Measurements from ENCODE around the gene PTPRH. TPM values are rescaled to one million over a fixed set of nuclear protein-coding genes. Genes with fewer than 3 reads are reported as not detected.

PTPRH gene
- total and polyA plus RNA-seq, 9 of the 15 experiments (the other 6 are each of a cell fraction or from before 2014, with no cell fraction given) = 0.87 to 34.3 (median 22.7) TPM

DNA sequence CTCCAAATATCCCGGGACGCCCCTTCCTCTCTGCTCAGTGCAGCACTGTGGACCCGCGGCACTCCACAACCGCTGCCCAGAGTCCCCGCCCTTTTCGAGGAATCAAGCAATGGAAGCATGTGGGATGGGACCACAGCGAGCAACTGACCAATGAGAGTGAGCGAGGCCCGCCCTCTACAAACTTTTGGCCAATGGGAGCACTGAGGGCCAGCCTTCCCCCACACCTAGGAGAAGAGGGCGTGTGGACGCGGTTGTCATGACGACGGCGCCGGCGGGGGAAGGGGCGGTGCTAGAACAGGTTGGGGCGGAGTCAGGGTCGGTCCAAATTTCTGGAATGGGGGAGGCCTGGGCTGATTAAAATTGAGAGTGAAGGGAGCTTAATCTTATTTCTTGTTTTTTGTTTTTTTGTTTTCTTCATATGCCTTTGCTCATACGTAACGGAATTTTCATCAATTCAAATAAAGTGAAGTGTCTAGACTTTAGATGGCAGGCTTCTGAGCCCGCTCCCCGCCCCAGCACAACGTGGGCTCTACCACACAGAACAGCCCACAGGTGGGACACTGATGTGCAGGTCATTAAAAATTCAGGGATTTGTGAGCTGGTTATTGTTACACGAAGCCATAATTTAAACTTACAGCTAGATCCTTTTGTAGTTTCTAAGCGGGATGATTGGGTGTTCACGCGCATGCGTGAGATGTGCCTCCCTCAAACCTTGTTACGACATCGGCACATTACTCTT is 42.6 kb downstream of the PTPRH start, which contains the start of gene DNAAF3 (continued):
- TF ChIP-seq, protein P1, sequence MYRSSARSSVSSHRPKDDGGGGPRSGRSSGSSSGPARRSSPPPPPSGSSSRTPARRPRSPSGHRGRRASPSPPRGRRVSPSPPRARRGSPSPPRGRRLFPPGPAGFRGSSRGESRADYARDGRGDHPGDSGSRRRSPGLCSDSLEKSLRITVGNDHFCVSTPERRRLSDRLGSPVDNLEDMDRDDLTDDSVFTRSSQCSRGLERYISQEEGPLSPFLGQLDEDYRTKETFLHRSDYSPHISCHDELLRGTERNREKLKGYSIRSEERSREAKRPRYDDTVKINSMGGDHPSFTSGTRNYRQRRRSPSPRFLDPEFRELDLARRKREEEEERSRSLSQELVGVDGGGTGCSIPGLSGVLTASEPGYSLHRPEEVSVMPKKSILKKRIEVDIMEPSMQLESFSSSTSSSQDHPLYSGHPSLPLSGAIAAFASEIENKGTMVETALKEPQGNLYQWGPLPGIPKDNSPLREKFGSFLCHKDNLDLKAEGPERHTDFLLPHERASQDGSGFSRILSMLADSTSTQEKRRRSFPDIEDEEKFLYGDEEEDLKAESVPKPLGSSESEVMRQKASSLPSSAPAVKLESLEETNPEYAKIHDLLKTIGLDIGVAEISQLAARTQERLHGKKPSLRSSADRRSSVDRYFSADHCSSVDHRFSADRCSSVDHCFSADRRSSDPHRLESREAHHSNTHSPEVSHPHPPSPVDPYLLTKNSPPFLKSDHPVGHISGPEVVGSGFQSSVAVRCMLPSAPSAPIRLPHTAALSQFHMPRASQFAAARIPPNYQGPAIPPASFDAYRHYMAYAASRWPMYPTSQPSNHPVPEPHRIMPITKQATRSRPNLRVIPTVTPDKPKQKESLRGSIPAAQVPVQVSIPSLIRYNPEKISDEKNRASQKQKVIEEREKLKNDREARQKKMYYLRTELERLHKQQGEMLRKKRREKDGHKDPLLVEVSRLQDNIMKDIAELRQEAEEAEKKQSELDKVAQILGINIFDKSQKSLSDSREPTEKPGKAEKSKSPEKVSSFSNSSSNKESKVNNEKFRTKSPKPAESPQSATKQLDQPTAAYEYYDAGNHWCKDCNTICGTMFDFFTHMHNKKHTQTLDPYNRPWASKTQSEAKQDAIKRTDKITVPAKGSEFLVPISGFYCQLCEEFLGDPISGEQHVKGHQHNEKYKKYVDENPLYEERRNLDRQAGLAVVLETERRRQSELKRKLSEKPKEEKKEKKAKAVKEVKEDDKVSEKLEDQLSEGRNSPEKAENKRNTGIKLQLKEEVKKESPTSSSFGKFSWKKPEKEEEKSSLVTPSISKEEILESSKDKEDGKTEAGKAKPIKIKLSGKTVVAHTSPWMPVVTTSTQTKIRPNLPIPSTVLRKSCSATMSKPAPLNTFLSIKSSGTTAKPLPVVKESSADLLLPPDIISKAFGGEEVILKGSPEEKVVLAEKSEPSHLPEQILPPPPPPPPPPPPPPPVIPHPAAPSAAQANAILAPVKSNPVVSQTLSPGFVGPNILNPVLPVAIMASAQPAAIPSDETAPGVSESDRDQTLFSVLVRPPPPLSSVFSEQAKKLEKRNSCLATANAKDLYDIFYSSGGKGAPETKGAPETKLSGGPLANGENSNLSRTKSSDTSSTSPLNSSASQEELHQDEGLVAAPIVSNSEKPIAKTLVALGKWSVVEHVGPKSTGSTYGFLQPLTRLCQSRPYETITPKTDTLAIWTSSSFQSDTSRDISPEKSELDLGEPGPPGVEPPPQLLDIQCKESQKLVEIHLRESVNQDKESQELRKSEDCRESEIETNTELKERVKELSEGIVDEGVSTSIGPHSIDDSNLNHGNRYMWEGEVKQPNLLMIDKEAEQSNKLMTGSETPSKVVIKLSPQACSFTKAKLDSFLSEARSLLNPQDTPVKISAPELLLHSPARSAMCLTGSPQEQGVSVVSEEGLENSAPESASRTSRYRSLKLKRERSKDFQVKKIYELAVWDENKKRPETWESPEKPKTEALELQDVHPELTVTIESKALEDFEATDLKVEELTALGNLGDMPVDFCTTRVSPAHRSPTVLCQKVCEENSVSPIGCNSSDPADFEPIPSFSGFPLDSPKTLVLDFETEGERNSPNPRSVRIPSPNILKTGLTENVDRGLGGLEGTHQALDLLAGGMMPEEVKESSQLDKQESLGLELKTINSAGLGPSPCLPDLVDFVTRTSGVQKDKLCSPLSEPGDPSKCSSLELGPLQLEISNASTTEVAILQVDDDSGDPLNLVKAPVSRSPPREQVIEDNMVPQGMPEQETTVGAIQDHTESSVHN (IDR thresholded peaks at IDR 0.05; ENCODE audit: borderline replicate concordance in 1 of 2, low read depth in 1 of 2) = no peak
- no peak for TF ChIP-seq HSF4 (CRISPR knock-in tag; IDR thresholded peaks at IDR 0.05; ENCODE audit: borderline replicate concordance)
- peak; percentile 66; the same call in 1 of the 2 replicates for TF ChIP-seq MIER1 (IDR thresholded peaks at IDR 0.05; ENCODE audit: low read depth)
- 0 out of 2 replicates have a peak, but pooled peaks have one; percentile 24 for TF ChIP-seq KLF1 (tag; IDR thresholded peaks at IDR 0.05)
- TF ChIP-seq ZNF311 (CRISPR knock-in tag; IDR thresholded peaks at IDR 0.05) = no peak
- TF ChIP-seq ZNF785 (CRISPR knock-in tag; IDR thresholded peaks at IDR 0.05) = no peak
- TF ChIP-seq, protein P2, sequence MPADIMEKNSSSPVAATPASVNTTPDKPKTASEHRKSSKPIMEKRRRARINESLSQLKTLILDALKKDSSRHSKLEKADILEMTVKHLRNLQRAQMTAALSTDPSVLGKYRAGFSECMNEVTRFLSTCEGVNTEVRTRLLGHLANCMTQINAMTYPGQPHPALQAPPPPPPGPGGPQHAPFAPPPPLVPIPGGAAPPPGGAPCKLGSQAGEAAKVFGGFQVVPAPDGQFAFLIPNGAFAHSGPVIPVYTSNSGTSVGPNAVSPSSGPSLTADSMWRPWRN (IDR thresholded peaks at IDR 0.05; ENCODE audit: low read depth) = no peak
- TF ChIP-seq ZNF764 (CRISPR knock-in tag; IDR thresholded peaks at IDR 0.05; ENCODE audit: low read depth) = no peak
- TF ChIP-seq, protein P3, sequence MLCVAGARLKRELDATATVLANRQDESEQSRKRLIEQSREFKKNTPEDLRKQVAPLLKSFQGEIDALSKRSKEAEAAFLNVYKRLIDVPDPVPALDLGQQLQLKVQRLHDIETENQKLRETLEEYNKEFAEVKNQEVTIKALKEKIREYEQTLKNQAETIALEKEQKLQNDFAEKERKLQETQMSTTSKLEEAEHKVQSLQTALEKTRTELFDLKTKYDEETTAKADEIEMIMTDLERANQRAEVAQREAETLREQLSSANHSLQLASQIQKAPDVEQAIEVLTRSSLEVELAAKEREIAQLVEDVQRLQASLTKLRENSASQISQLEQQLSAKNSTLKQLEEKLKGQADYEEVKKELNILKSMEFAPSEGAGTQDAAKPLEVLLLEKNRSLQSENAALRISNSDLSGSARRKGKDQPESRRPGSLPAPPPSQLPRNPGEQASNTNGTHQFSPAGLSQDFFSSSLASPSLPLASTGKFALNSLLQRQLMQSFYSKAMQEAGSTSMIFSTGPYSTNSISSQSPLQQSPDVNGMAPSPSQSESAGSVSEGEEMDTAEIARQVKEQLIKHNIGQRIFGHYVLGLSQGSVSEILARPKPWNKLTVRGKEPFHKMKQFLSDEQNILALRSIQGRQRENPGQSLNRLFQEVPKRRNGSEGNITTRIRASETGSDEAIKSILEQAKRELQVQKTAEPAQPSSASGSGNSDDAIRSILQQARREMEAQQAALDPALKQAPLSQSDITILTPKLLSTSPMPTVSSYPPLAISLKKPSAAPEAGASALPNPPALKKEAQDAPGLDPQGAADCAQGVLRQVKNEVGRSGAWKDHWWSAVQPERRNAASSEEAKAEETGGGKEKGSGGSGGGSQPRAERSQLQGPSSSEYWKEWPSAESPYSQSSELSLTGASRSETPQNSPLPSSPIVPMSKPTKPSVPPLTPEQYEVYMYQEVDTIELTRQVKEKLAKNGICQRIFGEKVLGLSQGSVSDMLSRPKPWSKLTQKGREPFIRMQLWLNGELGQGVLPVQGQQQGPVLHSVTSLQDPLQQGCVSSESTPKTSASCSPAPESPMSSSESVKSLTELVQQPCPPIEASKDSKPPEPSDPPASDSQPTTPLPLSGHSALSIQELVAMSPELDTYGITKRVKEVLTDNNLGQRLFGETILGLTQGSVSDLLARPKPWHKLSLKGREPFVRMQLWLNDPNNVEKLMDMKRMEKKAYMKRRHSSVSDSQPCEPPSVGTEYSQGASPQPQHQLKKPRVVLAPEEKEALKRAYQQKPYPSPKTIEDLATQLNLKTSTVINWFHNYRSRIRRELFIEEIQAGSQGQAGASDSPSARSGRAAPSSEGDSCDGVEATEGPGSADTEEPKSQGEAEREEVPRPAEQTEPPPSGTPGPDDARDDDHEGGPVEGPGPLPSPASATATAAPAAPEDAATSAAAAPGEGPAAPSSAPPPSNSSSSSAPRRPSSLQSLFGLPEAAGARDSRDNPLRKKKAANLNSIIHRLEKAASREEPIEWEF (CRISPR knock-in tag; IDR thresholded peaks at IDR 0.05) = no peak

Data from K562 (cell line).